ENCODE results near the gene CA14. TPM values are rescaled to one million over a fixed set of nuclear protein-coding genes. Genes with fewer than 3 reads are reported as not detected.
A peak's percentile ranks its signal among the peaks of the same experiment; 100 is the strongest.
"Not testable (repeated sequence)": the region's sequence is repeated elsewhere in the genome, so short reads cannot be mapped to it uniquely, and the experiment has no call there.

CA14 gene
- total and polyA plus RNA-seq, 5 donors, result 6.9 to 28.3 (median 18.0) TPM

GRCh38 chr1:150236614-150237100, 20.9 kb upstream of the CA14 start:
- Histone ChIP-seq H3K4me3 (ENCODE audit: low read length) (peak overlapping the region; percentile 67), H3K27me3 (ENCODE audit: control insufficient read depth, insufficient read depth) (no peaks in the 10 kb centered on the region), H3K4me1 (ENCODE audit: control insufficient read depth, insufficient read depth, low read length) (peaks cover 2% of the 10 kb centered on the region), H3K9me3 (ENCODE audit: control insufficient read depth, low read length) (no peaks in the 10 kb centered on the region), H3K27ac (ENCODE audit: low read length) (peak overlapping the region; percentile 49)
- intact Hi-C loops (cut with DNase I), result no loop called here
- DNase-seq (no peak), ATAC-seq (no peak)
- WGBS, result 33% methylated on average over 10 of the region's 10 CpGs

- WGBS, result 95% methylated on average over 13 of the region's 13 CpGs
- DNase-seq; H3K4me3 ChIP-seq (ENCODE audit: low read length); H3K9me3 ChIP-seq (ENCODE audit: control insufficient read depth, low read length); intact Hi-C loops (cut with DNase I); H3K4me1 ChIP-seq (ENCODE audit: control insufficient read depth, insufficient read depth, low read length); ATAC-seq; H3K27me3 ChIP-seq (ENCODE audit: control insufficient read depth, insufficient read depth); H3K27ac ChIP-seq (ENCODE audit: low read length): not testable (repeated sequence)
Observed at GRCh38 chr1:150237176-150237575, 20.4 kb upstream of the CA14 start.

- 93% methylated on average over 21 of the region's 21 CpGs for WGBS
- Histone ChIP-seq H3K9me3 (ENCODE audit: control insufficient read depth, low read length) (no peaks in the 10 kb centered on the region), H3K4me1 (ENCODE audit: control insufficient read depth, insufficient read depth, low read length) (peaks cover 2% of the 10 kb centered on the region), H3K27ac (ENCODE audit: low read length) (no peak overlapping the region), H3K4me3 (ENCODE audit: low read length) (no peak overlapping the region), H3K27me3 (ENCODE audit: control insufficient read depth, insufficient read depth) (no peaks in the 10 kb centered on the region)
- DNase-seq, result peak in 1 of 3 donors; percentile 40
- intact Hi-C loops (cut with DNase I), result no loop called here
- ATAC-seq, result no peak
Observed at GRCh38 chr1:150237746-150238145, 19.8 kb upstream of the CA14 start.

- 69% methylated on average over 3 of the region's 3 CpGs for WGBS
- Histone ChIP-seq H3K4me3 (ENCODE audit: low read length) (no peak overlapping the region), H3K27ac (ENCODE audit: low read length) (no peak overlapping the region), H3K9me3 (ENCODE audit: control insufficient read depth, low read length) (no peaks in the 10 kb centered on the region), H3K4me1 (ENCODE audit: control insufficient read depth, insufficient read depth, low read length) (no peaks in the 10 kb centered on the region), H3K27me3 (ENCODE audit: control insufficient read depth, insufficient read depth) (no peaks in the 10 kb centered on the region)
- intact Hi-C loops (cut with DNase I), result no loop called here
- DNase-seq, result peak in 2 of 3 donors; percentile 78 to 80
- ATAC-seq, result peak; percentile 34 to 75
Observed at GRCh38 chr1:150243003-150243402, 14.6 kb upstream of the CA14 start.

GRCh38 chr1:150249936-150250335, 7.6 kb upstream of the CA14 start:
- Histone ChIP-seq H3K4me3 (ENCODE audit: low read length) (no peak overlapping the region), H3K9me3 (ENCODE audit: control insufficient read depth, low read length) (no peaks in the 10 kb centered on the region), H3K4me1 (ENCODE audit: control insufficient read depth, insufficient read depth, low read length) (no peaks in the 10 kb centered on the region), H3K27ac (ENCODE audit: low read length) (no peak overlapping the region), H3K27me3 (ENCODE audit: control insufficient read depth, insufficient read depth) (no peaks in the 10 kb centered on the region)
- intact Hi-C loops (cut with DNase I), result loop anchor here in 1 of 4 donors (10.0 kb wide), 1 partner anchor 75 kb away; the partner anchor contains the start of gene PRPF3
- ATAC-seq, result no peak
- 83% methylated on average over 2 of the region's 2 CpGs for WGBS
- no peak for DNase-seq

GRCh38 chr1:150256198-150256553, 1.4 kb upstream of the CA14 start:
- no peak for DNase-seq
- ATAC-seq, result no peak
- WGBS, result 5% methylated on average over 1 of the region's 1 CpG
- peaks cover 2% of the 10 kb centered on the region for H3K4me1 ChIP-seq (ENCODE audit: control insufficient read depth, insufficient read depth, low read length)
- intact Hi-C loops (cut with DNase I), result loop anchor here in 3 of 4 donors (1.0 to 10.0 kb wide), 3 partner anchors 25 to 69 kb away; partner anchors contain the start of gene PRPF3 (in 1 of the 3)
- H3K9me3 ChIP-seq (ENCODE audit: control insufficient read depth, low read length), result no peaks in the 10 kb centered on the region
- no peaks in the 10 kb centered on the region for H3K27me3 ChIP-seq (ENCODE audit: control insufficient read depth, insufficient read depth)
- no peak overlapping the region for H3K4me3 ChIP-seq (ENCODE audit: low read length)
- peak overlapping the region; percentile 33 for H3K27ac ChIP-seq (ENCODE audit: low read length)

GRCh38 chr1:150256554-150257341, 826 bp upstream of the CA14 start:
- intact Hi-C loops (cut with DNase I), result loop anchor here in 3 of 4 donors (1.0 to 10.0 kb wide), 3 partner anchors 24 to 68 kb away; partner anchors contain the start of gene PRPF3 (in 1 of the 3)
- no peak for ATAC-seq

GRCh38 chr1:150259217-150259616, 1.6 kb downstream of the CA14 start:
- intact Hi-C loops (cut with DNase I), result loop anchor here in 1 of 4 donors (10.0 kb wide), 1 partner anchor 66 kb away; the partner anchor contains the start of gene PRPF3
- WGBS, result 51% methylated on average over 4 of the region's 4 CpGs
- peak in 1 of 3 donors; percentile 60 for DNase-seq
- peak; percentile 14 to 20 for ATAC-seq
- Histone ChIP-seq H3K27me3 (ENCODE audit: control insufficient read depth, insufficient read depth) (no peaks in the 10 kb centered on the region), H3K4me3 (ENCODE audit: low read length) (no peak overlapping the region), H3K4me1 (ENCODE audit: control insufficient read depth, insufficient read depth, low read length) (peaks cover 2% of the 10 kb centered on the region), H3K9me3 (ENCODE audit: control insufficient read depth, low read length) (no peaks in the 10 kb centered on the region), H3K27ac (ENCODE audit: low read length) (peak overlapping the region; percentile 9)

More at GRCh38 chr1:150256554-150257341, 826 bp upstream of the CA14 start:
- no peaks in the 10 kb centered on the region for H3K9me3 ChIP-seq (ENCODE audit: control insufficient read depth, low read length)
- peaks cover 2% of the 10 kb centered on the region for H3K4me1 ChIP-seq (ENCODE audit: control insufficient read depth, insufficient read depth, low read length)
- DNase-seq, result no peak
- H3K27me3 ChIP-seq (ENCODE audit: control insufficient read depth, insufficient read depth), result no peaks in the 10 kb centered on the region
- WGBS, result 25% methylated on average over 14 of the region's 14 CpGs
- peak overlapping the region; percentile 33 for H3K27ac ChIP-seq (ENCODE audit: low read length)
- H3K4me3 ChIP-seq (ENCODE audit: low read length), result no peak overlapping the region

GRCh38 chr1:150259758-150260669, 2.4 kb downstream of the CA14 start:
- H3K4me1 ChIP-seq (ENCODE audit: control insufficient read depth, insufficient read depth, low read length), result peaks cover 2% of the 10 kb centered on the region
- 17% methylated on average over 11 of the region's 11 CpGs for WGBS
- ATAC-seq (peak; percentile 48 to 65), DNase-seq (peak in 2 of 3 donors; percentile 64 to 65)
- H3K27me3 ChIP-seq (ENCODE audit: control insufficient read depth, insufficient read depth), result no peaks in the 10 kb centered on the region
- no peak overlapping the region for H3K4me3 ChIP-seq (ENCODE audit: low read length)
- H3K9me3 ChIP-seq (ENCODE audit: control insufficient read depth, low read length), result no peaks in the 10 kb centered on the region
- peak overlapping the region; percentile 9 for H3K27ac ChIP-seq (ENCODE audit: low read length)
- intact Hi-C loops (cut with DNase I), result loop anchor here in 1 of 4 donors (10.0 kb wide), 1 partner anchor 65 kb away; the partner anchor contains the start of gene PRPF3

GRCh38 chr1:150261367-150261766, 3.8 kb downstream of the CA14 start:
- Histone ChIP-seq H3K27ac (ENCODE audit: low read length) (no peak overlapping the region), H3K27me3 (ENCODE audit: control insufficient read depth, insufficient read depth) (no peaks in the 10 kb centered on the region), H3K9me3 (ENCODE audit: control insufficient read depth, low read length) (no peaks in the 10 kb centered on the region), H3K4me1 (ENCODE audit: control insufficient read depth, insufficient read depth, low read length) (no peaks in the 10 kb centered on the region), H3K4me3 (ENCODE audit: low read length) (no peak overlapping the region)
- DNase-seq (no peak), ATAC-seq (no peak)
- WGBS, result 86% methylated on average over 6 of the region's 6 CpGs
- intact Hi-C loops (cut with DNase I), result no loop called here
